AG09309 (cell line): ENCODE measurements around the gene OSBPL5.
"Not testable (repeated sequence)": the region's sequence is repeated elsewhere in the genome, so short reads cannot be mapped to it uniquely, and the experiment has no call there.

ENCODE experiments used
- DNase-seq: peaks from one replicate; pipeline ENCODE4 v3.0.0-alpha.2; 2010; ENCODE audit warnings: low read depth
- H3K4me3 ChIP-seq: 2 replicates; pipeline ENCODE4 v1.5.1; 2011; ENCODE audit warnings: mild to moderate bottlenecking, low read depth, low read length, moderate library complexity; ENCODE audit not compliant: control insufficient read depth
- CTCF ChIP-seq: IDR thresholded peaks from 2 replicates; pipeline ENCODE4 v1.5.1; 2011; ENCODE audit warnings: mild to moderate bottlenecking, low read depth, low read length, inconsistent platforms; ENCODE audit not compliant: insufficient read depth, control insufficient read depth; ENCODE audit errors: missing control alignments

OSBPL5 gene

GRCh38 chr11:3122775-3123201 lies 42.3 kb downstream of the OSBPL5 start:
- no peak for TF ChIP-seq CTCF
- no peak for DNase-seq
- no peak overlapping the region for H3K4me3 ChIP-seq

- TF ChIP-seq CTCF: no peak
- DNase-seq: no peak
- H3K4me3 ChIP-seq: no peak overlapping the region
Observed at GRCh38 chr11:3121931-3122774, 43.0 kb downstream of the OSBPL5 start.

- TF ChIP-seq CTCF: no peak
- no peak for DNase-seq
- H3K4me3 ChIP-seq: no peak overlapping the region
Observed at GRCh38 chr11:3121416-3121815, 43.7 kb downstream of the OSBPL5 start.

- no peak overlapping the region for H3K4me3 ChIP-seq
- TF ChIP-seq CTCF: no peak
- DNase-seq: no peak
Observed at GRCh38 chr11:3120071-3120792, 44.9 kb downstream of the OSBPL5 start.

- DNase-seq: no peak
- no peak for TF ChIP-seq CTCF
- no peak overlapping the region for H3K4me3 ChIP-seq
Observed at GRCh38 chr11:3119141-3119821, 45.8 kb downstream of the OSBPL5 start.

GRCh38 chr11:3115321-3115720 lies 49.8 kb downstream of the OSBPL5 start:
- TF ChIP-seq CTCF: no peak
- no peak for DNase-seq
- H3K4me3 ChIP-seq: no peak overlapping the region

GRCh38 chr11:3113661-3114060 lies 51.4 kb downstream of the OSBPL5 start:
- not testable (repeated sequence) for DNase-seq, H3K4me3 ChIP-seq
